GM19455 (cell line): ENCODE results near the gene ZBTB26.

Experiments used
- ATAC-seq: cut with Tn5 transposase; IDR thresholded peaks from one replicate; pipeline ENCODE4 v1.9.1; 2021; ENCODE audit not compliant: unreplicated experiment

ZBTB26 gene, protein sequence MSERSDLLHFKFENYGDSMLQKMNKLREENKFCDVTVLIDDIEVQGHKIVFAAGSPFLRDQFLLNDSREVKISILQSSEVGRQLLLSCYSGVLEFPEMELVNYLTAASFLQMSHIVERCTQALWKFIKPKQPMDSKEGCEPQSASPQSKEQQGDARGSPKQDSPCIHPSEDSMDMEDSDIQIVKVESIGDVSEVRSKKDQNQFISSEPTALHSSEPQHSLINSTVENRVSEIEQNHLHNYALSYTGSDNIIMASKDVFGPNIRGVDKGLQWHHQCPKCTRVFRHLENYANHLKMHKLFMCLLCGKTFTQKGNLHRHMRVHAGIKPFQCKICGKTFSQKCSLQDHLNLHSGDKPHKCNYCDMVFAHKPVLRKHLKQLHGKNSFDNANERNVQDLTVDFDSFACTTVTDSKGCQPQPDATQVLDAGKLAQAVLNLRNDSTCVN

DNA sequence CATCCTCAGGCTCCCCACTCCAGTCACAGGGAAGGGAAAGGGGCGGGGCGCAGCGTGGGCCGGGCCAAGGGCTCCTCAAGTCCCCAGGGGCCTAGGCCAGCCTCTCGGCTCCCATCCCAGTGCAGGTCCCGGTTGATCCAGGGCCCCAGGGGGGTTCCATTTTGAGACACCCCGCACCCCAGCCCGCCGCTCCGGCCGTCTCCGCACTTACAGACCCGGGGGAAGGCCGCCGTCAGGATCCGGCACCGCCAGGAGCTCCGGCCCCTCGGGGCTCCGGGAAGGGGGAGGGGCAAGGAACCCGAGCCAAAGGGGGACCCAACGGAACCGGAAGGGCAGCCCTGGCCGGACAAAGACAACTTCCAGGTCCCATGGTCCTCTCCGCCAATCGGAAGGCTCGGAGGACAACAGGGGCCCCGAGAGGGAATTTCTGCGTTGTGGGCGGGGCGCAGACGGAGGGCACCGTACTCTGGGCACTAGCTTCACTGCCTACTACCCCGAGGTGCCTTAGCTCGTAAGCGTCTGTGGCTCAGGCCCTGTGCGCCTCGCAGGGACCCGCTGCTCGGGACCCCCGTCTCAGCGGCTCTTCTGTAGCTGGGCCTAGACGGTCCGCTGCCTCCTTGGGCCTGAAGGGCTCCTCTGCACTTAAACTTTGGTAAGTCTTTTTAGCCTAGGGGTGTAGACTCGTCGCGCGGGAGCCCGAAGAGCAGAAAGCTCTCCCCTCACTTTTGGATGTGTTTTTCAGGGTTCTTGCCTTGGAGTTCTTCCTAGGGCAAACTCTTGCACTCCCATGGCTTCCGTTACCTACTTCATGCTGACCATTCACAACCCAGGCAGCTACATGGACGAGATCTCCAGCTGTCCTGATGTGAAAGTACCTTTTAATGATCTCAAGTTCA lies at the start of gene ZBTB26:
Gene ZBTB26, minus strand, starts transcription at position 287 of the 896 bp plus-strand sequence. CDS start 11,578 bp downstream, outside the sequence.
- peak; percentile 98 for ATAC-seq

GRCh38 chr9:122978601-122979000 lies 47.3 kb upstream of the ZBTB26 start:
- ATAC-seq: no peak

DNA sequence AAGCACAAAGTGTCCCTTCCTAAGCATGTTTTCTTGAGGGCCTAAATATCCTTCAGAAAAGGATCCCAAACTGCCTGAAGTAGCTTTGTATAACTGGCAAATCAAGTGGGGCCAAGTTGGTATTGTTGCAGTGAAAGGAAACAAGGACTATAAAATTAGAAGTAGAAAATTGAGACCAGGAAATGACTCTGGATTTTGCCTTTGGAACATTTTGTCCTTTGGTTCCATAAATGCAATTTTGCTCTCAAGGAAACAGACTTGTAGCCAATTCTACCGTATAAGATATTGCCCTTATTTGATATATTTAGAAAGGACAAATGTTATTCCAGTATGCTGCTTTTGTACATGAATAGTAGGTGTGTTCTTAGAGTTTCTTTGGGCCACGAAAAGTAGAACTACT lies 43.9 kb upstream of the ZBTB26 start:
- ATAC-seq: no peak

GRCh38 chr9:122961139-122961538 lies 29.8 kb upstream of the ZBTB26 start:
- no peak for ATAC-seq

DNA sequence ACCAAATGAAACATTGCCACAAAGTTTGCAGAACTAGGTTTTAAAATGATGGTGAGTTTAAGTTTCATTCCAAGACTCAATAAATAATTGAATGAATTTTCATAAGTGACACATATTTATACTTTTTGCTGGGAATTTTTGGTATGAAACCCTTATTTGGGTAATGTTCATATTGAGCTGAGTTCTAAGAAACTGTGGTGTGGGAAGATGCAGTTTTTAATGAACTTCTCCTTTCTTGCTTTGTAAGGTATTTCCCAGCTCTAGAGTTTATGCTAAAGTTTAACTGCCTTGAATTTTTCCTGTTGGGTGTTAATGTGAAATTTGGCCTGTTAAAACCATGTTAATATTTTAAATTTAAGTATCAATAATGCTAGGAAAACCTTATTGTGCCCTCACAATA lies 24.6 kb upstream of the ZBTB26 start:
- ATAC-seq: no peak

- ATAC-seq: no peak
Observed at GRCh38 chr9:122954253-122954691, 23.0 kb upstream of the ZBTB26 start.

GRCh38 chr9:122951056-122951455 lies 19.7 kb upstream of the ZBTB26 start:
- ATAC-seq: no peak

GRCh38 chr9:122950263-122950662 lies 19.0 kb upstream of the ZBTB26 start:
- no peak for ATAC-seq

- no peak for ATAC-seq
Observed at GRCh38 chr9:122949696-122950095, 18.4 kb upstream of the ZBTB26 start.

GRCh38 chr9:122948313-122948712 lies 17.0 kb upstream of the ZBTB26 start:
- no peak for ATAC-seq

DNA sequence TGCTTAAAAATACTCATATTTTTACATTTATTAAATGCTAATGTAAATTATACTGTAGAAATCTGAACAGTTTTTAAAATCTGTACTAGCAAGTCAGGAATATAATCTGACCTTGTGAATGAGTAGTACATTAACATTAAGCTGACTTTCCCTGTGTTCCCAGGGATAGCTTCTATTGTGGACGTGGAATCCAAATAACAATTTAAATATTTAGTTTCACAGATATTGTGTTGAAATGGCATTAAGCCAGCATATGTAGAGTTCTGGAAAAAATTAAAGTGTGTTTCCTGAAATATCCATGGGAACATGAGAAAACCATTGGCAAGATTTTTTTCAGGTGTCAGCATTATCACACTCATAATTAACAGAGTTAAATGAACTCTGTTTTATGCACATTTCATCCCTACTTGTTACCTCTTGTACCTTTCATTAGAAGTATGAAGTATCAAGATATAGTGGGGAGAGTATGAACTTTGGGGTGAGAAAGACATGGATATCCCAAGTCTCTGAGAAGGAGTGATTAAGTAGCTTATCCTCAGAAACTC lies 15.2 kb upstream of the ZBTB26 start:
- no peak for ATAC-seq

DNA sequence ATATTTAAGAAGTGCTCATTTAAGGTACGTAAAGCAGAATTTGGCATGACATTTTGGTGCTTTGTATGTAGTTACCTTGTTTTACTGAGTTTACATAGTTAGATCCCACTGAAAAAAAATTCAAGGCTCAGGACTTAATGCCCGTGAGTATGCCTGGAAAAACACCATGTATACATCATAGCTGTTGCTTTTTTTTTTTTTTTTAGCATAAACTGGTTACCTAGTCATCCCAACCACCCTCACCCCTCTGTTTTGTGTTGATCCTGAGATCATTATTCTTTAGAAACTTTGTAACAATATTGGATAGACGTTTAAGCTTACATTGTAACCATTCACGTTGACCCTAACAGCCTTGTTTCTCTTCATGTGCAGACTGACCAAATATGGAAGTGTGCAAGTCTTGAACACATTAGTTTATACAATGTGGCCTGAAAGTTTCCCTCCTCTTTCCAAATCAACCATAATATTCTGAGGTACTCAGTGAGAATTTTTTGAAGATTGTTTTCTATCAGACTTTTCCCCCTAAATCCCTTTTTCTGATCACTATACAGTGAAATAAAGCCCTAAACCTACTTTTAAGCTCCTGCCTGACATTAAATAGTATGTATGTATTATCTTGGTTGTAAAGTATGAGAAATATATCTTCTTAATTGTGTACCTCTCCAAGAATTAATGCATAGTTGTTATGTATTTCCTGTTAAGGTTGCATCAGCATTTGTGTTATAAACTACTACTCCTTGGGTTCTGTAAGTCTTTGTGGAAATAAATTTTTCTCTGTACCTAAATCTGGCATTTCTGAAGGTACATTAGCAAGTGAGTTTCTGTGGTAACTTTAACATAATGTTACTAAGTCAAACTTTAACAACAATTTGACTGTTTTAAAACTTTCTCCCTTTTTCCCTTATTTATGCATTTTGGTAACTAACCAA lies 13.9 kb upstream of the ZBTB26 start:
- ATAC-seq: no peak

DNA sequence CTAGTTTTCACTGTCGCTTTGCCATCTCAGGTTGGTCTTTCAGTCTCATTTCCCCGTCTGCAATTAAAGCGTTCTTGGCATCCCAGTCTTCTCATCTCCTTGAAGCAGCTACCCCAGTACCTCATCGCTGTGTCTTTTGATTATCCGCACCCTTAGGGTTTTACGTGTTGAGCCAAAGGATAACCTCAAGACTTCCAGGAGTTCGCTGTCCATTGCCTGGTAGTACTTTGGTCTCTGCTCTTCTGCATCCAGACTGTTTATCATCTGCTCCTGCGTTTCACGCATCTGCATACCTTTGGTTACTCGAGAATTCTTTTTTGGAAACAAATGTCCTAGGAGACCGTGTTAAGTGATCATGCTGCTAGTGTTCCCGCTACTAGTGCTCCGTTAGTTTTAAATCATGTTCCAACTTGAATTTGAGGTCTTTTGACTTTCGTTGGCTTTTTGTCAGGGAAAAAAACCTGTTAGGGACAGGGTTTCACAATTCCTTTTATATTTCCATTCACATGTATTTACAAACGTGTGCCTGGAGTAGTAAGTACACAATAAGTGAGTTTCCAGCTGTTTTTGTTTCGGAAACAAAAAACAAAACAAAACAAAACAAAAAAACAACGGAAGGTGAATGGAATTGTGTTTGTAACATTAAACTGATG lies 10.4 kb upstream of the ZBTB26 start:
- ATAC-seq: no peak

GRCh38 chr9:122940749-122941581 lies 9.7 kb upstream of the ZBTB26 start, which contains the start of gene RABGAP1:
RABGAP1 (plus strand) TSS chr9:122941020; CDS start chr9:122957060, 16,040 bp downstream.
- peak; percentile 97 for ATAC-seq

GRCh38 chr9:122940454-122940748 lies 9.1 kb upstream of the ZBTB26 start:
- ATAC-seq: no peak

GRCh38 chr9:122939601-122940000 lies 8.3 kb upstream of the ZBTB26 start:
- no peak for ATAC-seq

DNA sequence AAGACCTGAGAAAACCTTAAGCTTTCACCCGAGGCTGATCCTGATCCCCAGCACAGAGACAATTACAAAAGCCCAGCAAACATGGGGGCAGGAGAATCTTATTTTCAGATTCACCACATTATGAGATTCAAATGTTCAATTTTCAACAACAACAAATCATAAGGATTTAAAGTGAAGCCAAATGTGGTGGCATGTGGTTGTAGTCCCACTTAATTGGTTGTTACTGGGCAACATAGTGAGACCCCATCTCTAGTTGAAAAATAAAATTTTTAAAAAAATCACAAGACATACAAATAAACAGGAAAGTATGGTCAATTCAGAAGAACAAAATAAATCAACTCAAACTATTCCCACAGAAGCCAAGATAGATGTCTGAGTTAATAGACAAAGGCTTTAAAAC lies 5.6 kb upstream of the ZBTB26 start:
- ATAC-seq: no peak

- ATAC-seq: no peak
Observed at GRCh38 chr9:122936464-122936863, 5.2 kb upstream of the ZBTB26 start.
